Measurements from ENCODE around the gene PRSS12. TPM values are rescaled to one million over a fixed set of nuclear protein-coding genes. Genes with fewer than 3 reads are reported as not detected.

The PRSS12 gene
- total RNA-seq, 2 donors from 2014 or later = 1.7 to 43.0 TPM

DNA sequence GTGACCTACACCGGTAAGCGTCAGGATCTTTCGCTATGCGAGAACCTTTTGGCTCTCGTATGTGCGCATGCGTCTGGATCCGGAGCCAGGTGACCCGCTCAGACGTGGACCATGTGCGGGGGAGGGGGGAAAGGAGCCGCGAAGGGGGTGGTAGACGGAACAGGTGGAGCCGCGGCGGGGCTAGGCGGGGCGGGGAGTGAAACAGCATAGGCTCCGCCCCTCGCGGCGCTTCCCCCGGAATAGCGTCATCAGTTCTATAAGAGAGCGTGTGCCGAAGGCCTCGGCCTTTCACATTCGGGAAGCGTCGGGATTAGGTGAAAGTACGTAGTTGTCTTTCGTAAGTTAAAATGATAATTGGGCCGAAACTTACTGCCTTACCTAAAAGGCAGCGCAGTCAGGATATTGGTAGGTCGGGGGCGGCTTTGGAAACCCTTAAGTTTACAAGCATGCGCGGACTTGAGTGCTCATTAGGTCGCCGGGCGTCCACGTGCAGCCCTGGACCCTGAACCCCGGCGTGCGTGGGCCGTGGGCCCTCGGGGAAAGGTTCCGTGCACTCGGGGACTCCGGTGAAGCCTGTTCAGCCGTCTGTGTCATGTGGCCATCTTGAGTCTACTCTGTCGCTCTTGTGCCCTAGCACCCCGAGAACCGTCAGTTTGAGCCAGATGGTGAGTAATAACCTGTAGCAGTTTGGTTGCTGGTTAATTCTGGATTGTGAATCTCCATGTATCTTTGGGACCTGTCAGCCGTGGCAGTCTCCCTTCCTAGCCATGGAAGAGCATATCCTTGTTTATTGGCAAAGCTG, 74.1 kb downstream of the PRSS12 start:
- H3K4me1 ChIP-seq (replicated peaks) = peaks cover 6% of the 10 kb centered on the region
- TF ChIP-seq, protein P1, sequence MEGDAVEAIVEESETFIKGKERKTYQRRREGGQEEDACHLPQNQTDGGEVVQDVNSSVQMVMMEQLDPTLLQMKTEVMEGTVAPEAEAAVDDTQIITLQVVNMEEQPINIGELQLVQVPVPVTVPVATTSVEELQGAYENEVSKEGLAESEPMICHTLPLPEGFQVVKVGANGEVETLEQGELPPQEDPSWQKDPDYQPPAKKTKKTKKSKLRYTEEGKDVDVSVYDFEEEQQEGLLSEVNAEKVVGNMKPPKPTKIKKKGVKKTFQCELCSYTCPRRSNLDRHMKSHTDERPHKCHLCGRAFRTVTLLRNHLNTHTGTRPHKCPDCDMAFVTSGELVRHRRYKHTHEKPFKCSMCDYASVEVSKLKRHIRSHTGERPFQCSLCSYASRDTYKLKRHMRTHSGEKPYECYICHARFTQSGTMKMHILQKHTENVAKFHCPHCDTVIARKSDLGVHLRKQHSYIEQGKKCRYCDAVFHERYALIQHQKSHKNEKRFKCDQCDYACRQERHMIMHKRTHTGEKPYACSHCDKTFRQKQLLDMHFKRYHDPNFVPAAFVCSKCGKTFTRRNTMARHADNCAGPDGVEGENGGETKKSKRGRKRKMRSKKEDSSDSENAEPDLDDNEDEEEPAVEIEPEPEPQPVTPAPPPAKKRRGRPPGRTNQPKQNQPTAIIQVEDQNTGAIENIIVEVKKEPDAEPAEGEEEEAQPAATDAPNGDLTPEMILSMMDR (IDR thresholded peaks at IDR 0.05) = peak in 1 of 4 experiments; percentile 11
- peak; percentile 75 for TF ChIP-seq POLR2A (IDR thresholded peaks at IDR 0.05)
- peak; percentile 96 for TF ChIP-seq POLR2AphosphoS5 (IDR thresholded peaks at IDR 0.05)
- under 1% methylated on average over 56 of the region's 56 CpGs for WGBS
- H3K4me3 ChIP-seq = peak overlapping the region; percentile 76 to 81
- H3K9me3 ChIP-seq = no peaks in the 10 kb centered on the region
- peak; percentile 98 for DNase-seq (ENCODE audit: low spot score)
- H3K27ac ChIP-seq = peak overlapping the region; percentile 91 to 93
- intact Hi-C loops (cut with DNase I) = no loop called here
- no peaks in the 10 kb centered on the region for H3K36me3 ChIP-seq
- H3K27me3 ChIP-seq (replicated peaks; ENCODE audit: insufficient read depth) = no peaks in the 10 kb centered on the region

DNA sequence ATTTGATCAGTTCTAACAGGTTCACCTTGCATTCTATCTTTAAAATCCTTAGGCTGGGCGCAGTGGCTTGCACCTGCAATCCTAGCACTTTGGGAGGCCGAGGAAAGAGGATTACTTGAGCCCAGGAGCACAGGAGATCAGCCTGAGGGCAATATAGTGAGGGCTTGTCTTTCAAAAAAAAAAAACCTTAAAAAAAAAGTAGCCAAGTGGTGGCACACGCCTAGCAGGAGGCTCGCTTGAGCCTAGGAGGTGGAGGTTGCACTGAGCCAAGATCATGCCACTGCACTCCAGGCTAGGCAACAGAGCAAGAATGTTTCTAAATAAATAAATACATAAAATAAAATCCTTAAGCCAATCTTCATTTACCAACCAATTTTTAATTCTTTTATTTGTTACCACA, 75.6 kb downstream of the PRSS12 start:
- DNase-seq (ENCODE audit: low spot score) = no peak
- Histone ChIP-seq H3K27ac (peak overlapping the region; percentile 91 to 93), H3K4me3 (no peak overlapping the region), H3K27me3 (replicated peaks; ENCODE audit: insufficient read depth) (no peaks in the 10 kb centered on the region), H3K36me3 (no peaks in the 10 kb centered on the region), H3K4me1 (replicated peaks) (peaks cover 6% of the 10 kb centered on the region), H3K9me3 (no peaks in the 10 kb centered on the region)
- 86% methylated on average over 4 of the region's 4 CpGs for WGBS
- intact Hi-C loops (cut with DNase I) = no loop called here
- TF ChIP-seq POLR2AphosphoS5 (IDR thresholded peaks at IDR 0.05) (no peak), POLR2A (IDR thresholded peaks at IDR 0.05) (no peak)
- TF ChIP-seq, protein P1 (IDR thresholded peaks at IDR 0.05) = no peak

DNA sequence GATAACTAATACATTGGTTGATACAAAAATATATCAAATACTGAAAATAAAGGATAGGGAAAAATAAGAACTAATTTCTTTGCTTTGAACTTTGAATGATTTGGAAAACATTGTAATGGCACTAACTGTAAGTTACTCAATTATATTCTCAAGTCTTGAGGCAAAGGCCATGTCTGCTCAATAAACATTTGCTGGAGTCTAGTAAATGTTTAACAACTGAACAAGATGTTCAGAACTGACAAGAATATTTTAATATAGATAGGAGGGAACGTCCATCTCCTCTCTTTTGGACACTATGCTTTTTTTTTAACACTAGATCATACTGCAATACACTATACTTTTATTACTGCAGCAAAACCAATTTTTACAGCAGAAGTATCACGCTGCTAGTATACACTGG, 76.2 kb downstream of the PRSS12 start:
- H3K36me3 ChIP-seq = no peaks in the 10 kb centered on the region
- H3K27ac ChIP-seq = peak overlapping the region; percentile 23 to 93
- DNase-seq (ENCODE audit: low spot score) = no peak
- 30% methylated on average over 2 of the region's 2 CpGs for WGBS
- intact Hi-C loops (cut with DNase I) = no loop called here
- H3K4me1 ChIP-seq (replicated peaks) = peaks cover 6% of the 10 kb centered on the region
- H3K4me3 ChIP-seq = no peak overlapping the region
- H3K27me3 ChIP-seq (replicated peaks; ENCODE audit: insufficient read depth) = no peaks in the 10 kb centered on the region
- no peaks in the 10 kb centered on the region for H3K9me3 ChIP-seq
- peak; percentile 46 for TF ChIP-seq POLR2AphosphoS5 (IDR thresholded peaks at IDR 0.05)
- TF ChIP-seq, protein P1 (IDR thresholded peaks at IDR 0.05) = no peak

DNA sequence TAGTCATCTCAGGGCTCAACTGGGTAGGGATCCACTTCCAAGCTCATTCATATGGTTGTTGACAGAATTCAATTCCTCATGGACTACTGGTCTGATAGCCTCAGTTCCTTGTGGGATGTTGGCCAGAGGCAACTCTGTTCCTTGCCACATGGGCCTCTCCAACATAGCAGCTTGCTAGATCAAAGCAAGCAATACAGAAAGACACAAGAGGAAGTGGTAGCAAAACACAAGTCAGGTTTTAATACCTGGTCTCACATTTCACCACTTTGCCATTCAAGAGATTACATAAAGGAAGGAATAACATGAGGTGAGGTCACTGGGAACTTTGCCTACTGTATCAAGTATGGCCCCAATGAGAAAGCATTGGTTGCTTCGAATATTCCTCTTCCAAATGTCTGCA, 79.2 kb downstream of the PRSS12 start:
- TF ChIP-seq, protein P1 (IDR thresholded peaks at IDR 0.05) = no peak
- TF ChIP-seq POLR2A (IDR thresholded peaks at IDR 0.05) (no peak), POLR2AphosphoS5 (IDR thresholded peaks at IDR 0.05) (no peak)
- WGBS = 92% methylated on average over 1 of the region's 1 CpG
- Histone ChIP-seq H3K27ac (no peak overlapping the region), H3K4me3 (no peak overlapping the region), H3K36me3 (no peaks in the 10 kb centered on the region), H3K9me3 (no peaks in the 10 kb centered on the region), H3K27me3 (replicated peaks; ENCODE audit: insufficient read depth) (no peaks in the 10 kb centered on the region), H3K4me1 (replicated peaks) (no peaks in the 10 kb centered on the region)
- no peak for DNase-seq (ENCODE audit: low spot score)
- intact Hi-C loops (cut with DNase I) = no loop called here

DNA sequence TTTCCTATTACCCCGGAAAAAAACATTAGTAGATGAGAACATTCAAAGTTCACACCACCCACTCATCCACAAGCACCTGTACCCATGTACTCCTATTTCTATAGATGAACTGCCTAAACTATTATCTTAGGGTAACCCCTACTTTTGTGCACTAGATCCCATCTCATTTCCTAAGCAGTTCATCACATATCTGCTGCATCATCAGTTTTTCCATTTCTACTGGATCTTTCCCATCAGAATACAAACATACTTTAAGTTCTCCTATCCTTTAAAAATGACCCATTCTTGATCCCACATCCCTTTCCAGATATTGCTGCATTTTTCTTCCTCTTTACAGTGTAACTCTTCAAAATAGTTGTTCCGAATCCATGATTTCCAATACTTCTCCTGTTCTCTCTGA, 81.0 kb downstream of the PRSS12 start:
- intact Hi-C loops (cut with DNase I) = no loop called here
- Histone ChIP-seq H3K4me1 (replicated peaks) (no peaks in the 10 kb centered on the region), H3K4me3 (no peak overlapping the region), H3K27me3 (replicated peaks; ENCODE audit: insufficient read depth) (no peaks in the 10 kb centered on the region), H3K27ac (no peak overlapping the region), H3K9me3 (no peaks in the 10 kb centered on the region), H3K36me3 (no peaks in the 10 kb centered on the region)
- WGBS = 89% methylated on average over 2 of the region's 2 CpGs
- no peak for DNase-seq (ENCODE audit: low spot score)
- TF ChIP-seq POLR2A (IDR thresholded peaks at IDR 0.05) (no peak), POLR2AphosphoS5 (IDR thresholded peaks at IDR 0.05) (no peak)
